ENCODE measurements around the gene NEURL1B. TPM values are rescaled to one million over a fixed set of nuclear protein-coding genes. Genes with fewer than 3 reads are reported as not detected.
A peak's percentile ranks its signal among the peaks of the same experiment; 100 is the strongest.

NEURL1B gene
- total and polyA plus RNA-seq, 4 donors, result 1.9 to 65.8 (median 24.8) TPM

DNA sequence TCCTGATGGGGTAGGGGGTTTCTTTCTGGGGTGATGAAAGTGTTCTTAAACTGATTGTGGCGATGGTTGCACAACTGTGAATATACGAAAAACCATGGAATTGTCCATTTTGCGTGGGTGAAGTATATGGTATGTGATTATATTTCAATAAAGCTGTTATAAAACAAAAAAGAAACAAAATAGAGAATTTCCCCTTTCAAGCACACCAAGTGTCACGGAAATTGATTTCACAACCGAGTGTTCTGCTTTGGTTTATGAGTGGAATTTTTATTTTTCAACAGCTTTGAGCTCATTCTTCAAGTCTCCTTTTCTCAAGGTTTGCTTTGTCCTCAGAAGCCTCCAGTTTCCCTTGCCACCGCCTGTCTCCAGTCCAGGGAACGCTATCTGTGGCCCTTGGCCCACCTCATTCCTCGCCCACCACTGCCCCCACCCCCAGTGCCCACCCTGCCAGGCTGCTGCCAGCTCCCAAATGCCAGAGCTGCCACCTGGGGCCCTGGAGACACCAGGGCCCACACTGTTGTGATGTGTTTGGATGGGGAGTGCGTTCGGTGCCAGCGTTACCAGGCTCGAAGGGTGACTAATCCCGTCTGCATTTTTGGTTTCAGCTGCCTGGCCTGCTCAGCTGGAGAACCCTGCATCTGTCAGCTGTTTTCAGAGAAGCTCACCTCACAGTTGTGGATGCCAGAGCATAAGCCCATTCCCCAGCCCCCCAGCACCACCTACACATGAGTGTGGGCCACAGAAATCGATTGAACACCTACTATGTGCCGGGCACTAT, 99.6 kb downstream of the NEURL1B start:
- intact Hi-C loops (cut with DNase I), result loop anchor here in 1 of 2 donors (2.0 kb wide), 1 partner anchor 26 kb away; no protein-coding TSS in a partner anchor
- no peaks in the 10 kb centered on the region for H3K36me3 ChIP-seq (ENCODE audit: control insufficient read depth in 1 of 2, insufficient read depth in 2 of 2, low read length in 1 of 2)
- no peaks in the 10 kb centered on the region for H3K27me3 ChIP-seq (ENCODE audit: control insufficient read depth in 1 of 2, insufficient read depth in 2 of 2, low read length in 1 of 2)
- DNase-seq, result peak; percentile 93 to 95
- H3K4me1 ChIP-seq (ENCODE audit: control insufficient read depth in 1 of 2, insufficient read depth in 2 of 2, low read length in 2 of 2), result peaks cover 0 to 3% of the 10 kb centered on the region in 2 donors
- 12 to 18% methylated on average over 13 to 15 of the region's 15 CpGs for WGBS, 2 donors
- no peak overlapping the region for H3K4me3 ChIP-seq (ENCODE audit: low read length in 2 of 2)
- peak; percentile 88 for ATAC-seq (ENCODE audit: low FRiP score)
- no peaks in the 10 kb centered on the region for H3K9me3 ChIP-seq (ENCODE audit: control insufficient read depth, low read length)
- H3K27ac ChIP-seq (ENCODE audit: low read depth in 1 of 2, low read length in 2 of 2), result peak overlapping the region; percentile 89 to 96

Small RNA genes within 50 kb of the gene (microRNA-seq; reads per million reads assigned to microRNA genes)
- gene MIR5003, result 0 to 3.0 reads per million in 2 donors

Other genes with a start within 250 kb of the NEURL1B start
- gene SH3PXD2B, start 186.7 kb upstream of the NEURL1B start, total RNA-seq, result 10 to 100 TPM; 43.3 to 69.1 TPM
- gene SH3PXD2B, start 186.7 kb upstream of the NEURL1B start, polyA plus RNA-seq, result 1 to 10 TPM; 4.5 to 7.3 TPM
- 1,000 to 10,000 TPM in 1 of 2 donors, 100 to 1,000 TPM in 1; 293 to 1,994 TPM for gene DUSP1, start 129.9 kb downstream of the NEURL1B start, total RNA-seq
- gene DUSP1, start 129.9 kb downstream of the NEURL1B start, polyA plus RNA-seq, result 100 to 1,000 TPM; 178 to 515 TPM
- 100 to 1,000 TPM; 135 to 170 TPM for gene ERGIC1, start 193.0 kb downstream of the NEURL1B start, total RNA-seq
- 100 to 1,000 TPM; 122 to 125 TPM for gene ERGIC1, start 193.0 kb downstream of the NEURL1B start, polyA plus RNA-seq